Spleen (tissue), 11 donors: ENCODE results near the gene RBPMS2. TPM values are rescaled to one million over a fixed set of nuclear protein-coding genes. Genes with fewer than 3 reads are reported as not detected.

ENCODE experiments used
- DNase-seq: peaks from one replicate; pipeline ENCODE4 v3.0.0-alpha.2; 2020
- H3K27ac ChIP-seq, 8 donors: fragments of 200-600 bp; sonication (generic) in 7 of 8; 1 replicate in 4 of 8; 2 replicates in 4 of 8; pipeline versions ENCODE4 v1.5.0 to v1.8.0; 2016 to 2021; ENCODE audit warnings: inconsistent platforms in 4 of 8, mild to moderate bottlenecking in 4 of 8, moderate library complexity in 1 of 8
- H3K27me3 ChIP-seq, 7 donors: fragments of 200-600 bp; sonication (generic) in 6 of 7; replicated peaks in 1 of 7; 1 replicate in 4 of 7; 2 replicates in 3 of 7; pipeline versions ENCODE4 v1.5.0 to v1.8.0; 2016 to 2021; ENCODE audit warnings: inconsistent platforms in 3 of 7, mild to moderate bottlenecking in 1 of 7
- H3K36me3 ChIP-seq, 6 donors: fragments of 200-600 bp; sonication (generic) in 5 of 6; 1 replicate in 4 of 6; 2 replicates in 2 of 6; pipeline versions ENCODE4 v1.5.0 to v1.8.0; 2016 to 2021; ENCODE audit warnings: inconsistent platforms in 2 of 6
- H3K4me1 ChIP-seq, 6 donors: fragments of 200-600 bp; sonication (generic) in 5 of 6; 1 replicate in 3 of 6; 2 replicates in 3 of 6; pipeline versions ENCODE4 v1.5.0 to v1.8.0; 2016 to 2021; ENCODE audit warnings: inconsistent platforms in 3 of 6
- H3K4me3 ChIP-seq, 8 donors: fragments of 200-600 bp; sonication (generic) in 7 of 8; 1 replicate in 4 of 8; 2 replicates in 4 of 8; pipeline versions ENCODE4 v1.5.0 to v1.8.0; 2016 to 2021; ENCODE audit warnings: inconsistent platforms in 4 of 8, mild to moderate bottlenecking in 4 of 8, moderate library complexity in 2 of 8
- H3K9me3 ChIP-seq, 8 donors: fragments of 200-600 bp; sonication (generic) in 7 of 8; 1 replicate in 4 of 8; 2 replicates in 4 of 8; pipeline versions ENCODE4 v1.5.0 to v1.8.0; 2016 to 2021; ENCODE audit warnings: inconsistent platforms in 4 of 8
- POLR2A ChIP-seq, 3 donors: fragments of 450-650 bp; IDR thresholded peaks; one replicate each; pipeline ENCODE4 v1.5.1; 2017; ENCODE audit warnings: antibody characterized with exemption in 3 of 3, mild to moderate bottlenecking in 1 of 3
- POLR2AphosphoS5 ChIP-seq, 3 donors: sonication (generic); formaldehyde crosslinking; IDR thresholded peaks; one replicate each; pipeline ENCODE4 v1.5.1; 2017; ENCODE audit warnings: antibody characterized with exemption in 3 of 3
- WGBS, 5 donors: extraction: QIAGEN DNeasy Blood & Tissue Kit in 3 of 5; methylation state at CpG; one replicate each; pipeline versions ENCODE4 v1.1.5 to v1.1.7; 2013 to 2018; 5-methylcytosine and 5-hydroxymethylcytosine counted together
- intact Hi-C: fragments of 100-400 bp; cut with DNase I; formaldehyde crosslinking; loops from one replicate; pipeline ENCODE4 v1.15.0; 2023; ENCODE audit warnings: low total_unique reads
- polyA plus RNA-seq, 3 donors: library from polyadenylated mRNA; stranded (reverse); fragments of 200-250 nt; gene quantifications; one replicate each; pipeline ENCODE4 v1.2.1, GENCODE V29; 2013
- total RNA-seq, 7 donors: library from RNA; depleted of rRNA in 3 of 7; stranded (reverse); fragments of >200 nt in 3 of 7; fragmentation: NEBNext Ultra II Directional in 4 of 7; extraction: Animal tissue kit (Norgen Biotek cat#: 25700) in 4 of 7; gene quantifications; one replicate each; pipeline versions ENCODE4 v1.1.0 to v1.2.1, GENCODE V29; 2016 to 2021
- TF ChIP-seq, protein P1 (sequence below), 11 experiments: fragments of 200-600 bp in 7 of 11; fragments of 450-650 bp in 4 of 11; sonication (generic) in 4 of 11; IDR thresholded peaks in 8 of 11; conservative IDR thresholded peaks in 3 of 11; 1 replicate in 7 of 11; 2 replicates in 4 of 11; pipeline versions ENCODE4 v1.4.0 to v1.8.0; 2016 to 2021; ENCODE audit warnings: antibody characterized with exemption in 11 of 11, inconsistent platforms in 4 of 11, mild to moderate bottlenecking in 1 of 11
- donor health status: healthy with polysubstance abuse.
- donor health status: DM: no; HTN: no; CAD: no; lungs with moderate emphysema.
- donor health status: DM: no; HTN: no; CAD: no.
- donor health status: Bipolar disorder and iron deficiency.
- donor health status: healthy.
- donor health status: DM: no; HTN: no; CAD: no.
- donor health status: DM: yes; HTN: yes; CAD: no.

Gene RBPMS2
- total and polyA plus RNA-seq, 10 donors = 1.0 to 6.0 (median 2.7) TPM

DNA sequence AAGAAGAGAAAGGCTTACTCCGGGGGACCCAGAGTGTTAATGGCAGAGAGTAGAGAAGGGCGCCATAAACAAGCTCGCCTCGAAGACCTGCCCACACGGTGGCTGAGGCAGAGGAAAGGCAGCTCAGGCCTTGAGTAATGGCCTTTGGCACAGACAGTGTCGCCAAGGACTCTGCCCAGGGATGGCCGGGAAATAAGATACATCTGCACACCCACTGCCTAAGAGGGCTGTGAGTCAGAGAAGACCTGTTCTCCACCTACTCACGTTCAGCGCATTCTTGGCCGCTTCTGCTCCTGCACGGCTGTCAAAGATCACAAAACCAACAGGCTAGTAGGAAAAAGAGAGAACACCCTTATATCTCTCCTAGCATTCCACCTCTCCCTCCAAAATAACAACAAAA is 26.2 kb downstream of the RBPMS2 start:
- H3K27ac ChIP-seq = no peak overlapping the region

DNA sequence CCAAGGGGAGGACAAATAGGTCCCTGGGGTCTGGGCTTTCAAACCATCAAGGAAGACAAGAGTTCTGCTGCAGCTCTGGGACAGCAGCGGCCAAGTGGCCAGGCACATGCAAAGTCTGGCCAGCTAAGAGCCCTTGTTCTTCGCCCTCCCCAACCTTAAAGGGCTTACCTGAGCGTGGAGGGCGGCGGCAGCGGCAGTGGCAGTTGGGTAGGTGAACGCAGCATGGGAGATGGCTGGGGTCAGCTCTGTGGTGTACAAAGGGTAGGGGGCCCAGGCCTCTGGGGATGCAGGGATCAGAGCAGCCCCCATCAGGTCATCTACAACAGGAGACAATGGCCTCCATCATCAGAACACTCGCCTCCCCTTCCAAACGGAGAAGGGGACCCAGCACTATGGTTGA is 27.1 kb downstream of the RBPMS2 start:
- H3K9me3 ChIP-seq = no peaks in the 10 kb centered on the region
- H3K27ac ChIP-seq = no peak overlapping the region
- DNase-seq = no peak
- H3K36me3 ChIP-seq = no peaks in the 10 kb centered on the region
- TF ChIP-seq POLR2AphosphoS5 (IDR thresholded peaks at IDR 0.05) (no peak), POLR2A (IDR thresholded peaks at IDR 0.05) (no peak)
- TF ChIP-seq, protein P1, sequence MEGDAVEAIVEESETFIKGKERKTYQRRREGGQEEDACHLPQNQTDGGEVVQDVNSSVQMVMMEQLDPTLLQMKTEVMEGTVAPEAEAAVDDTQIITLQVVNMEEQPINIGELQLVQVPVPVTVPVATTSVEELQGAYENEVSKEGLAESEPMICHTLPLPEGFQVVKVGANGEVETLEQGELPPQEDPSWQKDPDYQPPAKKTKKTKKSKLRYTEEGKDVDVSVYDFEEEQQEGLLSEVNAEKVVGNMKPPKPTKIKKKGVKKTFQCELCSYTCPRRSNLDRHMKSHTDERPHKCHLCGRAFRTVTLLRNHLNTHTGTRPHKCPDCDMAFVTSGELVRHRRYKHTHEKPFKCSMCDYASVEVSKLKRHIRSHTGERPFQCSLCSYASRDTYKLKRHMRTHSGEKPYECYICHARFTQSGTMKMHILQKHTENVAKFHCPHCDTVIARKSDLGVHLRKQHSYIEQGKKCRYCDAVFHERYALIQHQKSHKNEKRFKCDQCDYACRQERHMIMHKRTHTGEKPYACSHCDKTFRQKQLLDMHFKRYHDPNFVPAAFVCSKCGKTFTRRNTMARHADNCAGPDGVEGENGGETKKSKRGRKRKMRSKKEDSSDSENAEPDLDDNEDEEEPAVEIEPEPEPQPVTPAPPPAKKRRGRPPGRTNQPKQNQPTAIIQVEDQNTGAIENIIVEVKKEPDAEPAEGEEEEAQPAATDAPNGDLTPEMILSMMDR (IDR thresholded peaks at IDR 0.05 in 8 of 11, conservative IDR thresholded peaks at IDR 0.05 in 3 of 11) = no peak
- H3K4me1 ChIP-seq = peaks cover 0 to 4% (median 1%) of the 10 kb centered on the region in 6 donors
- H3K4me3 ChIP-seq = no peak overlapping the region
- 95 to 99% (median 97%) methylated on average over 8 to 9 of the region's 9 CpGs for WGBS, 5 donors
- peaks cover 0 to 4% (median 0%) of the 10 kb centered on the region in 7 donors for H3K27me3 ChIP-seq
- intact Hi-C loops = no loop called here

More for the DNA sequence above, 26.2 kb downstream of the RBPMS2 start:
- Histone ChIP-seq H3K4me3 (no peak overlapping the region), H3K9me3 (no peaks in the 10 kb centered on the region), H3K27me3 (peaks cover 0 to 4% (median 0%) of the 10 kb centered on the region in 7 donors), H3K4me1 (peaks cover 0 to 13% (median 8%) of the 10 kb centered on the region in 6 donors), H3K36me3 (no peaks in the 10 kb centered on the region)
- TF ChIP-seq POLR2AphosphoS5 (IDR thresholded peaks at IDR 0.05) = no peak
- TF ChIP-seq POLR2A (IDR thresholded peaks at IDR 0.05) = no peak
- TF ChIP-seq, protein P1 (IDR thresholded peaks at IDR 0.05 in 8 of 11, conservative IDR thresholded peaks at IDR 0.05 in 3 of 11) = no peak
- intact Hi-C loops = no loop called here
- 80 to 88% (median 84%) methylated on average over 11 of the region's 11 CpGs for WGBS, 5 donors
- no peak for DNase-seq

DNA sequence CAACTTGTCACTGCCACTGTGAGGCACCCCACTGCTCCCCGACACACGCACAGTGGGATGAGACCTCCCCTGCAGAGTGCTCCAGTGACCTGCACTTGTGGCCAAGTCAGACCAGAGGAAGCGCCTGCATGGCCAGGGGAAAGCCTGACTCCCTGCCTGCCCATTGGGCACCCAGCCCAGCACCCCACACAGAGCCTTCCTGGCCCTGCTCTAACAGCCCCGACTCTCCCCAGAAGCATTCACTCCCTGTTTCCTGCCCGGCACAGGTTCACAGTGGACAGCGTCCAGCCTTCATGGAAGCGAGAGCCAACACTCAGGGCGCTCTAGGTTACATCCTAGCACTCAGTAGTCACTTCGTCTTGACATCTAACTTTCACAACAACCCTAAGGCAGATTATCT is 27.8 kb downstream of the RBPMS2 start:
- no peak for TF ChIP-seq POLR2AphosphoS5 (IDR thresholded peaks at IDR 0.05)
- TF ChIP-seq, protein P1 (IDR thresholded peaks at IDR 0.05 in 8 of 11, conservative IDR thresholded peaks at IDR 0.05 in 3 of 11) = no peak
- TF ChIP-seq POLR2A (IDR thresholded peaks at IDR 0.05) = no peak
- WGBS, 5 donors = 69 to 85% (median 81%) methylated on average over 8 to 9 of the region's 9 CpGs
- intact Hi-C loops = no loop called here
- H3K9me3 ChIP-seq = no peaks in the 10 kb centered on the region
- H3K27ac ChIP-seq = no peak overlapping the region
- no peak overlapping the region for H3K4me3 ChIP-seq
- no peak for DNase-seq
- peaks cover 0 to 4% (median 0%) of the 10 kb centered on the region in 7 donors for H3K27me3 ChIP-seq
- H3K36me3 ChIP-seq = no peaks in the 10 kb centered on the region
- peaks cover 0 to 2% (median 0%) of the 10 kb centered on the region in 6 donors for H3K4me1 ChIP-seq

DNA sequence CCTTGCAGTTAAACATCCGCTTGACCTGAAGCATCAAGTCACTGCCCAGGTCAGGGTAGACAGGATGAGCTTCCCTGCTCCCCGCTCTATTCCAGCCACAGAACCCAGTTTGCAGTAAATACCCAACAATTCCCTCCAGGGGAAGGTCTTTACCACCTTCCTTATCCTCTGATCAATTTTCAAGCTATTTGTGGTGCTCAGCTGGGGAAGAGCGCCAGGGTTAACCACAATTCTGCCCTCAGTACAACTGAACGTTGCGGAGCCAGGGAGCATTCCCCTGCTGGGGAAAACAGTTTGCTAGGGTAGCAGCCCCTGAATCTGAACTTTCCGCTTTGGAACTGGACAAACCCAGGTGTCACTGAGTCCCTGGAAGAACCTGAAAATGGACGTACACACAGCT is 28.5 kb downstream of the RBPMS2 start:
- intact Hi-C loops = no loop called here
- Histone ChIP-seq H3K36me3 (no peaks in the 10 kb centered on the region), H3K4me3 (no peak overlapping the region), H3K27ac (no peak overlapping the region), H3K9me3 (no peaks in the 10 kb centered on the region), H3K4me1 (peaks cover 0 to 2% (median 0%) of the 10 kb centered on the region in 6 donors), H3K27me3 (peaks cover 0 to 4% (median 0%) of the 10 kb centered on the region in 7 donors)
- DNase-seq = no peak
- WGBS, 5 donors = 60 to 70% (median 64%) methylated on average over 6 to 7 of the region's 7 CpGs
- TF ChIP-seq POLR2AphosphoS5 (IDR thresholded peaks at IDR 0.05) (no peak), POLR2A (IDR thresholded peaks at IDR 0.05) (no peak)
- TF ChIP-seq, protein P1 (IDR thresholded peaks at IDR 0.05 in 8 of 11, conservative IDR thresholded peaks at IDR 0.05 in 3 of 11) = no peak
